ENCODE data around the gene SLC5A1. TPM values are rescaled to one million over a fixed set of nuclear protein-coding genes. Genes with fewer than 3 reads are reported as not detected.
"Not testable (repeated sequence)": the region's sequence is repeated elsewhere in the genome, so short reads cannot be mapped to it uniquely, and the experiment has no call there.

SLC5A1 gene
- total and polyA plus RNA-seq, 7 experiments from 2014 or later, result not detected

DNA sequence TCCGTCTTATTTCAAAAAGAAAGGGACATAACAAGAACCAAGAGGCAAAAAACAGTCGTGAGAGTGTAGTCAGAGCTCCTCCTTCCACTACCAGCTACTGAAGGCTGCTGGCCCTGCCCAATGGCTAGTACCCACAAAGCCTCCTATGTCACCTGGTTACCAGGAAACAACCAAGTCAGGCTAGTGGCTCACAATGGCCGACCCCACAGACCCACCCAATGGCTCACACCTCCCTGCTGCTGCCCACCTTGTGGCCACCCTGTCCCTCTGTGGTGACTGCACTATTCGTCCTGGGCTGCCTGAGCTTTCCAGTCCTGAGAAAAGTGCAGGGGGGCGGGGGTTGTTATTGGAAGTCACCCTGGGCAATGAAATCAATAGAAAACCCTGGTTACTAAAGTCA lies 114.6 kb downstream of the SLC5A1 start:
- H3K4me3 ChIP-seq (ENCODE audit: low read length); CTCF ChIA-PET; H3K4me3 Mint-ChIP-seq; H3K4me1 ChIP-seq (ENCODE audit: control insufficient read depth in 2 of 2, insufficient read depth in 2 of 2, low read length in 2 of 2); H3K27ac Mint-ChIP-seq; ATAC-seq; H3K27ac ChIP-seq (ENCODE audit: low read depth, low read length); intact Hi-C loops (cut with micrococcal nuclease); H3K9me3 ChIP-seq (ENCODE audit: control insufficient read depth in 2 of 3, low read length in 3 of 3); H3K27me3 ChIP-seq (ENCODE audit: control insufficient read depth in 2 of 2, insufficient read depth in 2 of 2, low read length in 2 of 2); DNase-seq; H3K9me3 Mint-ChIP-seq; H3K36me3 Mint-ChIP-seq; POLR2A ChIA-PET; H3K36me3 ChIP-seq (ENCODE audit: control insufficient read depth in 2 of 3, insufficient read depth in 3 of 3, low read length in 3 of 3): not testable (repeated sequence)
- peaks cover 0 to 23% (median 0%) of the 10 kb centered on the region in 5 donors for H3K27me3 Mint-ChIP-seq
- H3K4me1 Mint-ChIP-seq, result peaks cover 2 to 14% (median 6%) of the 10 kb centered on the region in 7 donors

DNA sequence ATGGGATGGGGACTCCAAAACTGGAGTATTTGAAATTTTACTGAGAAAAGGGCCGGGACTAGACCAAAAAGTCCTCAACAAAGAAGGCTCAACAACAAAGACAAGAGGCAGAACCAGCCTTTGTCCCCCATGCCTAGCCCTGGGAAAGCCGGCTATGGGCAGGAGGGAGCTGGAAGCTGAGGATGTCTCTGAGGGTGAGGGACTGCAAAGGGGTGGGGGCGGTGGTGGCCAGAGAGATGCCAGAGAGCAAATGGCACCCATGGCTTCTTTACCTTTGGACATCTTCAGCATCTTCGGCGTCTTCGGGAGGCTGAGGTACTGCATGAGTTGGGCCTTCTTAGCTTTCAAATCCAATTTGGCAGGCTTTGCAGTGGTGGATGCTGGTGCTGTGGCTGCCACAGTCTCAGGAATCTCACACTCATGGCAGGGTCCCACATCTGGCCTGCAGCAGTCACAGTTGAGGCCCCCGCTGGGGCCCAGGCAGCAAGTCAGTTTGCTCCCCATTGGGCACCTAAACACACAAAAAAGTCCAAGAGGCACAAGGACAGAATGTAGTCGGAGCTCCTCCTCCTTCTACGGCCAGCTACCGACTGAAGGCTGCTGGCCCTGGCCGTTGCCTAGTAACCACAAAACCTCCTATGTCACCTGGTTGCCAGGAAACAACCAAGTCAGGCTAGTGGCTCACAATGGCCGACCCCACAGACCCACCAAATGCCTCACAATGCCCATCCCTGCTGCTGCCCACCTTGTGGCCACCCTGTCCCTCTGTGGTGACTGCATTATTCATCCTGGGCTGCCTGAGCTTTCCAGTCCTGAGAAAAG lies 115.9 kb downstream of the SLC5A1 start, which contains the start of gene C22orf42:
Gene C22orf42 (minus strand): TSS at position 592 of the 822 bp plus-strand sequence. CDS start 88 bp downstream, at position 504.
- H3K27ac Mint-ChIP-seq, result no peak within 1 kb of the TSS
- ChIA-PET CTCF (interaction anchor here (0.6 kb wide), 1 partner anchor 833 kb away, joined by 3 read pairs; no protein-coding TSS in a partner anchor), POLR2A (no interaction called here)
- Histone ChIP-seq H3K9me3 (ENCODE audit: control insufficient read depth in 2 of 3, low read length in 3 of 3) (no peaks in the 10 kb centered on the region), H3K4me1 (ENCODE audit: control insufficient read depth in 2 of 2, insufficient read depth in 2 of 2, low read length in 2 of 2) (no peaks in the 10 kb centered on the region), H3K27ac (ENCODE audit: low read depth, low read length) (no peak within 1 kb of the TSS), H3K27me3 (ENCODE audit: control insufficient read depth in 2 of 2, insufficient read depth in 2 of 2, low read length in 2 of 2) (no peaks in the 10 kb centered on the region), H3K4me3 (ENCODE audit: low read length) (no peak within 1 kb of the TSS), H3K36me3 (ENCODE audit: control insufficient read depth in 2 of 3, insufficient read depth in 3 of 3, low read length in 3 of 3) (no peaks in the 10 kb centered on the region)
- H3K4me3 Mint-ChIP-seq, result no peak within 1 kb of the TSS
- H3K4me1 Mint-ChIP-seq, result peaks cover 0 to 8% (median 2%) of the 10 kb centered on the region in 7 donors
- no peaks in the 10 kb centered on the region for H3K9me3 Mint-ChIP-seq
- no peaks in the 10 kb centered on the region for H3K36me3 Mint-ChIP-seq
- intact Hi-C loops (cut with micrococcal nuclease), result no loop called here
- ATAC-seq, result no peak
- peaks cover 3 to 34% (median 5%) of the 10 kb centered on the region in 5 donors for H3K27me3 Mint-ChIP-seq
- DNase-seq, result no peak

DNA sequence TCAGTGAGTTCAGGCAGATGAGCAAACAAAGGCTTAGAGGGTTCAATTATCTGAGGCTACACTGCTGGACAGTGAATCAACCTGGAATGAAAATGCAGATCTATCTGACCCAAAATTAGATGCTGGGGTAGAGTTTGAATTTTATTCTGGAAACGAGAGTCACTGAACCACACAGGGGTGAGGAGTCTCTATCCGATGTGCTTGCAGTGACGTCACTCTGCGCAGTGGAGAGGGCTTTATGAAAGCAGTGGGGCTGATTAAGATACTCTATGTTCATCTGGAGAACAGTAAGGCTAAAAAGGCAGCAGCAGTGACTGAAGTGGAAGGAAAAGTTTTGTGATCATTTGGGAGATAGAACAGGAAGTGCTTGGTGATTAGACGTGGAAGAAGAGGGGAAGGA lies 117.3 kb downstream of the SLC5A1 start:
- DNase-seq; intact Hi-C loops (cut with micrococcal nuclease); CTCF ChIA-PET; H3K9me3 Mint-ChIP-seq; H3K4me3 Mint-ChIP-seq; H3K36me3 ChIP-seq (ENCODE audit: control insufficient read depth in 2 of 3, insufficient read depth in 3 of 3, low read length in 3 of 3); H3K27ac Mint-ChIP-seq; H3K4me1 ChIP-seq (ENCODE audit: control insufficient read depth in 2 of 2, insufficient read depth in 2 of 2, low read length in 2 of 2); H3K27ac ChIP-seq (ENCODE audit: low read depth, low read length); H3K4me1 Mint-ChIP-seq; H3K27me3 ChIP-seq (ENCODE audit: control insufficient read depth in 2 of 2, insufficient read depth in 2 of 2, low read length in 2 of 2); ATAC-seq; H3K9me3 ChIP-seq (ENCODE audit: control insufficient read depth in 2 of 3, low read length in 3 of 3); H3K4me3 ChIP-seq (ENCODE audit: low read length); POLR2A ChIA-PET; H3K36me3 Mint-ChIP-seq: not testable (repeated sequence)
- H3K27me3 Mint-ChIP-seq, result peaks cover 4 to 30% (median 6%) of the 10 kb centered on the region in 5 donors

Other genes starting within 250 kb of the SLC5A1 start
- gene YWHAH, start 98.7 kb upstream of the SLC5A1 start, total RNA-seq, result 100 to 1,000 TPM in 1 of 5 experiments, 10 to 100 TPM in 4; 11.7 to 130 (median 17.1) TPM
- 10 to 100 TPM; 11.7 to 22.4 TPM for gene YWHAH, start 98.7 kb upstream of the SLC5A1 start, polyA plus RNA-seq
- not detected for gene C22orf42, start 116.0 kb downstream of the SLC5A1 start, total RNA-seq
- gene C22orf42, start 116.0 kb downstream of the SLC5A1 start, polyA plus RNA-seq, result not detected
- gene RFPL2, start 161.8 kb downstream of the SLC5A1 start, total RNA-seq, result 1 to 10 TPM in 1 of 5 experiments, under 1 TPM in 4; 0.15 to 1.1 (median 0.40) TPM
- gene RFPL2, start 161.8 kb downstream of the SLC5A1 start, polyA plus RNA-seq, result 1 to 10 TPM in 1 of 2 donors, under 1 TPM in 1; 0.27 to 3.9 TPM
- not detected for gene SLC5A4, start 212.1 kb downstream of the SLC5A1 start, total RNA-seq
- gene SLC5A4, start 212.1 kb downstream of the SLC5A1 start, polyA plus RNA-seq, result not detected